Measurements from ENCODE around the gene NEU2.

The NEU2 gene

GRCh38 chr2:233076749-233077148, 44.3 kb downstream of the NEU2 start:
- Histone ChIP-seq H3K9me3 (ENCODE audit: insufficient read depth, low read depth, low read length) (no peaks in the 10 kb centered on the region), H3K4me1 (ENCODE audit: insufficient read depth, low read length) (peaks cover 12% of the 10 kb centered on the region), H3K27ac (ENCODE audit: low read length) (no peak overlapping the region), H3K36me3 (ENCODE audit: insufficient read depth, low read depth, low read length) (no peaks in the 10 kb centered on the region), H3K4me3 (ENCODE audit: low read length) (no peak overlapping the region), H3K27me3 (ENCODE audit: insufficient read depth, low read length) (no peaks in the 10 kb centered on the region), H3K9ac (ENCODE audit: low read depth, low read length) (no peak overlapping the region)

DNA sequence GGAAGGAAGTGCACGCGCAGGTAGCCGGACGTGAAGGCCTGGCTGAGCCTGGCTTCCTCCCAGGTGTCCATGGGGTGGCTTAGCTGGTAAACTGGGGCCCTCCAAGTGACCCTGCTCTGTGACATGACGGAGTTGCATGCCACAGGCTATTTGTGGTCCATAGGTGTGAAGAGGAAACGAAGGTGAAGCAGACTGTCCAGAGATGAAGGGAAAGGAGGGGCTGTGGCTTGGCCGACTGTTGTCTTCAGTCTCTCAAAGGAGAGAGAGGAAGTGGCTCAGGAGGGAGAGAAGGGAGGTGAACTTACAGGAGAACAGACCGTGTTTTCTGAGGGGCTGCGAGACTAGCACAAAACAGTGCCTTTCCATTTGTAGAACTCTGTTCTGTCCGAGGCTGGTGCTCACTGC, 47.0 kb downstream of the NEU2 start:
- H3K4me1 ChIP-seq (ENCODE audit: insufficient read depth, low read length) = peaks cover 19% of the 10 kb centered on the region
- H3K36me3 ChIP-seq (ENCODE audit: insufficient read depth, low read depth, low read length) = no peaks in the 10 kb centered on the region
- H3K9me3 ChIP-seq (ENCODE audit: insufficient read depth, low read depth, low read length) = no peaks in the 10 kb centered on the region
- H3K27me3 ChIP-seq (ENCODE audit: insufficient read depth, low read length) = no peaks in the 10 kb centered on the region
- H3K9ac ChIP-seq (ENCODE audit: low read depth, low read length) = no peak overlapping the region
- no peak overlapping the region for H3K27ac ChIP-seq (ENCODE audit: low read length)
- no peak overlapping the region for H3K4me3 ChIP-seq (ENCODE audit: low read length)

GRCh38 chr2:233079953-233080835, 47.7 kb downstream of the NEU2 start:
- Histone ChIP-seq H3K9me3 (ENCODE audit: insufficient read depth, low read depth, low read length) (no peaks in the 10 kb centered on the region), H3K27ac (ENCODE audit: low read length) (no peak overlapping the region), H3K4me3 (ENCODE audit: low read length) (no peak overlapping the region), H3K9ac (ENCODE audit: low read depth, low read length) (no peak overlapping the region), H3K27me3 (ENCODE audit: insufficient read depth, low read length) (no peaks in the 10 kb centered on the region), H3K36me3 (ENCODE audit: insufficient read depth, low read depth, low read length) (no peaks in the 10 kb centered on the region), H3K4me1 (ENCODE audit: insufficient read depth, low read length) (peaks cover 17% of the 10 kb centered on the region)

- Histone ChIP-seq H3K27me3 (ENCODE audit: insufficient read depth, low read length) (no peaks in the 10 kb centered on the region), H3K9ac (ENCODE audit: low read depth, low read length) (no peak overlapping the region), H3K27ac (ENCODE audit: low read length) (no peak overlapping the region), H3K36me3 (ENCODE audit: insufficient read depth, low read depth, low read length) (no peaks in the 10 kb centered on the region), H3K4me3 (ENCODE audit: low read length) (no peak overlapping the region), H3K4me1 (ENCODE audit: insufficient read depth, low read length) (peaks cover 16% of the 10 kb centered on the region; the same call in 1 of the 2 replicates), H3K9me3 (ENCODE audit: insufficient read depth, low read depth, low read length) (no peaks in the 10 kb centered on the region)
These were observed 48.4 kb downstream of the NEU2 start for GRCh38 chr2:233080836-233081229.

DNA sequence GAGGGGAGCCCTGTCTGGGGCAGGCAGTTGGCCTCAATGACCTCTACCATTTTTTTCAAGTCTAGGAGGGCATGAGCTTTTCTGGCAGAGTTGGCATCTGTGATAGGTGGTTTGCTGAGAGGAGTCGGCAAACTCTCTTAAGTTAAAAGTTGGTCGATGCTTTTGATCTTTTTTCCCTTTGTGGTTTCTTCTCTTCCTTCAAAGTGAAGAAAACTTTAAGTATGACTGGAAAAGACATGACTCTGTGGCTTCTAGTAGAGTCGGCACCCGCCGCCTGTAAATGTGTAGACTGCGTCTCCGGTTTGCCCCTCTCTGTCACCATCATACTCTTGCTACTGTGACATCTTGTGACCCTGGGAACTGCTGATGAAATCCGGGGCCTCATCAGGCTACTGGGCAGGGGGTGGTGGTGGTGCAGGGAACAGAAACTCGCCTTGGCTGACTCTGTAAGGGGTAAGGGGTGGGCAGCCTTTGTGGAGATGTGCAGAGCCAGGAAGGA, 48.8 kb downstream of the NEU2 start:
- no peak overlapping the region for H3K4me3 ChIP-seq (ENCODE audit: low read length)
- no peaks in the 10 kb centered on the region for H3K27me3 ChIP-seq (ENCODE audit: insufficient read depth, low read length)
- no peak overlapping the region for H3K27ac ChIP-seq (ENCODE audit: low read length)
- H3K9ac ChIP-seq (ENCODE audit: low read depth, low read length) = no peak overlapping the region
- peaks cover 13% of the 10 kb centered on the region; the same call in 1 of the 2 replicates for H3K4me1 ChIP-seq (ENCODE audit: insufficient read depth, low read length)
- no peaks in the 10 kb centered on the region for H3K36me3 ChIP-seq (ENCODE audit: insufficient read depth, low read depth, low read length)
- no peaks in the 10 kb centered on the region for H3K9me3 ChIP-seq (ENCODE audit: insufficient read depth, low read depth, low read length)

GRCh38 chr2:233081731-233082221, 49.3 kb downstream of the NEU2 start:
- Histone ChIP-seq H3K4me1 (ENCODE audit: insufficient read depth, low read length) (peaks cover 13% of the 10 kb centered on the region; the same call in 1 of the 2 replicates), H3K9ac (ENCODE audit: low read depth, low read length) (no peak overlapping the region), H3K27ac (ENCODE audit: low read length) (no peak overlapping the region), H3K9me3 (ENCODE audit: insufficient read depth, low read depth, low read length) (no peaks in the 10 kb centered on the region), H3K27me3 (ENCODE audit: insufficient read depth, low read length) (no peaks in the 10 kb centered on the region), H3K4me3 (ENCODE audit: low read length) (no peak overlapping the region), H3K36me3 (ENCODE audit: insufficient read depth, low read depth, low read length) (no peaks in the 10 kb centered on the region)

DNA sequence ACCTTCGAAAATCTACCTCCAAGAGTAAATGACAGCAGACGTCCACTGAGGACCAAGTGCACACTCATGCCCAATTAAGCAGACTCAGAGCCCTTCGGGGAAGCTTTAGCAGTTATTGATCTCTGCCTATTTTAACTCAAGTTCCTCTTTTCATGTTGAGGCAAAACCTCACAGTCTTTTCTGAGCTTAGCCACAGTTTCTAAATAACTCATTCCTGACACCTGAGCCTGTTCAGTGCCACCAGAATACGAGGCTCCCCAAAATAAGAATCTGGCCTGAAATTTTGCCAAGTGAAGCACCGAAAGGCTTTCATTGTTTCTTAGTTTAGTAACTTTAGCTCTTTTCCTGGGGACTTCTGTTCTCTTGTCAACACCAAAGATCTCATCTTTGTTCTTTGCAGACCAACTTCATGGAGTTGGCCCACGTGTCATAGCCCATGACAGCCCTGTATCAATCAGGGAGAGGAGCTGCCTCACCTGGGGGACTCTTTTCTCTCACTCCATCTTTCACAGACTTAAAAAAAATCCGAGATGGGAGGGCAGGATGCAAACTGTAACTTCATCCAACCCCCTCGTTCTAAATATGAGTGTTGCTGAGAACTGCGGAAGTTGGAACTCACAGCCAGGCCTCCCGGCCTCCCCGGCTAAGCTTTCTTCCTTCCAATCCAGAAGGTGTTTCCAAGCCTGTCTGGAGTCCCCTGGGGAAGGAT, 49.9 kb downstream of the NEU2 start:
- H3K27ac ChIP-seq (ENCODE audit: low read length) = no peak overlapping the region
- no peaks in the 10 kb centered on the region for H3K9me3 ChIP-seq (ENCODE audit: insufficient read depth, low read depth, low read length)
- H3K36me3 ChIP-seq (ENCODE audit: insufficient read depth, low read depth, low read length) = no peaks in the 10 kb centered on the region
- H3K9ac ChIP-seq (ENCODE audit: low read depth, low read length) = no peak overlapping the region
- H3K27me3 ChIP-seq (ENCODE audit: insufficient read depth, low read length) = no peaks in the 10 kb centered on the region
- H3K4me1 ChIP-seq (ENCODE audit: insufficient read depth, low read length) = peaks cover 13% of the 10 kb centered on the region; the same call in 1 of the 2 replicates
- H3K4me3 ChIP-seq (ENCODE audit: low read length) = no peak overlapping the region

DNA sequence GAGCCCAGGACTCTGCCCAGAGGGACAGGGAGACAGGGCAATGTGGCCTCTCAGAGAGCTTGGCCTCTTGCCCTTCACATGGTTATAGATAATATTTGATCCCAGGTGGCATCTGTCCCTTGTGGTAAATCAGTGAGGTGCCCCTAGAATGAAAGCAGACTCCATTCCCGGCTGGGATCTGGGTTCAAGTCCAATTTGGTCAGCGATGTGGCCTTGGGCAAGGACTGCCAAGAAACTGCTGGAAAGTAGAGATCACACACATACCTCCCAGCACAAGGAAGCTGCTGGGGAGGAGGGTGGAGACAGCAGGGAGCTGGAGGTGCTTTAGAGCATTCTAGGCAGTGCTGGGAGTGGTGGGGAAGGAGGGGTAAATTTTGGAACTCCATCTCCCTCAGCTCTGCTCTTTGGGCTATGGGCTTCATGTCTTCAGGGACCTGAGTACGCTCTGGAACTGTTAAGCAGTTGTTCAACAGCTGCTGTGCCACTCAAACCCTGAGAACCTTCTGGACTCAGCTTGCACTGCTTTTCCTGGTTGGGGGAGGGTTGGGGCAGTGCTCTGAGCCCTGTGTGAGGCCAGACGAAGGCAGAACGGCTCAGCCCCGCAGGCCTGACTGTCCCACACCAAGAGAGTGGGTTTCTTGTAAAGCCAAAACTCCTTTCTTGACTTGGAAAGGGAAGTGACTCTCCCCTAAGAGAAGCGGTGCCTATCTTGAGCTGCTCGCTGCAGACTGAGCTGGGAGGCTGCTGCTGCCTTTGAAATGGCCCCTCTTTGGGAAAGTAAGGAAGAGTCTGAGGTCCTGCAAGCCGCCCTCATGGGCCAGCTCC, 50.7 kb downstream of the NEU2 start:
- H3K27me3 ChIP-seq (ENCODE audit: insufficient read depth, low read length) = no peaks in the 10 kb centered on the region
- no peaks in the 10 kb centered on the region for H3K36me3 ChIP-seq (ENCODE audit: insufficient read depth, low read depth, low read length)
- no peak overlapping the region for H3K27ac ChIP-seq (ENCODE audit: low read length)
- H3K4me3 ChIP-seq (ENCODE audit: low read length) = no peak overlapping the region
- no peaks in the 10 kb centered on the region for H3K9me3 ChIP-seq (ENCODE audit: insufficient read depth, low read depth, low read length)
- H3K4me1 ChIP-seq (ENCODE audit: insufficient read depth, low read length) = peaks cover 13% of the 10 kb centered on the region; the same call in 1 of the 2 replicates
- no peak overlapping the region; the same call in 1 of the 2 replicates for H3K9ac ChIP-seq (ENCODE audit: low read depth, low read length)

DNA sequence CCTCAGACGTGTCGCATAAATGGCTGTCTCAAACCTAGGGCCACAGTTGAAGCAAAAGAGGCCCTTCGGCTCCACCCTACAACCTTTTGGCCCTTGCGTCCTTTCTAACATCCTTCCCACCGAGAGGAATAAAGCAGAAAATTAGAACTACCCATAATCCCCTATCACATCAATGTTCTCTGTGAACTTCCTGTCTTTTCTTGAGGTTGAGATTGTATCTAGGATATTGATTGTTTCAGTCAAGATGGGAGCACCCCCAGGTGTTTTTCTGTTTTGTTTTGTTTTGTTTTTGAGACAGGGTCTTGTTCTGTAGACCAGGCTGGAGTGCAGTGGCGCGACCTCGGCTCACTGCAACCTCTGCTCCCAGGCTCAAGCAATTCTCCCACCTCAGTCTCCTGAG, 51.3 kb downstream of the NEU2 start:
- Histone ChIP-seq H3K4me1 (ENCODE audit: insufficient read depth, low read length) (peaks cover 13% of the 10 kb centered on the region; the same call in 1 of the 2 replicates), H3K4me3 (ENCODE audit: low read length) (no peak overlapping the region), H3K27ac (ENCODE audit: low read length) (no peak overlapping the region), H3K9ac (ENCODE audit: low read depth, low read length) (no peak overlapping the region), H3K36me3 (ENCODE audit: insufficient read depth, low read depth, low read length) (no peaks in the 10 kb centered on the region), H3K27me3 (ENCODE audit: insufficient read depth, low read length) (no peaks in the 10 kb centered on the region), H3K9me3 (ENCODE audit: insufficient read depth, low read depth, low read length) (no peaks in the 10 kb centered on the region)

DNA sequence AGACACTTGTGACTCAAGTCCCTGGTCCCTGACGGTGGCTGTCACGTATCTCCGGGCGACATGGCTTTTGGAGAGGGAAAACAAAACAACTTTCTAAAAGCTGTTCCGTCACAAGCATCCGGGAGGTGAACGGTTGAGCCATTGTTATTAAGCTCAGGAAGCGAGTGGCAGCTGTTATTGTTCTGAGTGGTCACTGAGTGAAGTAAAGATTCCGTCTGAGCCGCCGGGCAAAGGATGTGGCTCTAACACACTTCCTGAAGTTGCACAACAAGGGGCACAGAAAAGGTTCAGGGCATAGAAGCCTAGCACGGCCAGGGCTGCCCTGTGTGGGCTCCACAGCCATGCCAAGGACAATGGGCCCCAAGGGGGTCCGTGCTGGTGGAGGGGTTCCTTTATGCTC, 52.0 kb downstream of the NEU2 start:
- Histone ChIP-seq H3K27me3 (ENCODE audit: insufficient read depth, low read length) (no peaks in the 10 kb centered on the region), H3K4me1 (ENCODE audit: insufficient read depth, low read length) (peaks cover 13% of the 10 kb centered on the region; the same call in 1 of the 2 replicates), H3K36me3 (ENCODE audit: insufficient read depth, low read depth, low read length) (no peaks in the 10 kb centered on the region), H3K9me3 (ENCODE audit: insufficient read depth, low read depth, low read length) (no peaks in the 10 kb centered on the region), H3K27ac (ENCODE audit: low read length) (no peak overlapping the region), H3K9ac (ENCODE audit: low read depth, low read length) (no peak overlapping the region), H3K4me3 (ENCODE audit: low read length) (no peak overlapping the region)

Data from iPS-20b (cell line).